Stimulated activated CD4-positive, alpha-beta T cell treated with anti-CD3 and anti-CD28 coated beads, Interleukin-2, amount 100 ng/mL, for 24 hours (primary cell): Measurements from ENCODE around the gene COPRS.
"Not testable (repeated sequence)": the region's sequence is repeated elsewhere in the genome, so short reads cannot be mapped to it uniquely, and the experiment has no call there.

Experiments used
- DNase-seq, 2 donors: peaks; one replicate each; pipeline ENCODE4 v3.0.0-alpha.2; 2020

COPRS gene

DNA sequence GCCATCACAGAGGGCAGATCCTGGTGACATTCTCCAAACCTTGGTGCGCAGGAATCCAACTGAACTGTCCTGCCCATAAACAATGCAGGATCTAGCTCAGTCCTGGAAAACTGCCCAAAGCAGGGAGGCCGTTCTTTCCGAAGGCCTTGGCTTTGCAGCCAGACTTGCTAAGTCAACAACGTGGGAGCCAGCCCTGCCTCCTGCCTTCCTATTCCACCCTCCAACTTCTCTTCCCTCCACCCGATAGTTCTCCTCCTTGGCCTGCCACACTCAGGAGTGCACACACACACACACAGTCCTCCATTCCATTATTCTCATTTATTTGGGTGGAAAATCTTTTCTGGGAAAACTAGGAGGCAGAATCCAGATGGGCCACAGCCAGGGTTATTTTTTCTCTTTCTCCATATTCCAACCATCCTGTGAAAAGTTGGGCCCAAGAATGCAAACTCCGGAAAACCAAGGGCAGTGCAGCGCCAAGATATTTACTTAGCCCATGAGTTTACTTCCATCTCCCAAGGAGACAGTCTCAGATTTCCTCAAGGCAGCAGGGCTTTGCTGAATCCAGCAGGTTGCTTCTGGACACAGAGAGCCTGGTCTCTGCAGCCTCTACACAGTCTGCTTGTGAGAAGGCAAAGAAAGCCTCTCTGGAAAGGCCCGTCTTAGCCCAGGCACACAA lies 15.8 kb downstream of the COPRS start:
- DNase-seq: no peak

DNA sequence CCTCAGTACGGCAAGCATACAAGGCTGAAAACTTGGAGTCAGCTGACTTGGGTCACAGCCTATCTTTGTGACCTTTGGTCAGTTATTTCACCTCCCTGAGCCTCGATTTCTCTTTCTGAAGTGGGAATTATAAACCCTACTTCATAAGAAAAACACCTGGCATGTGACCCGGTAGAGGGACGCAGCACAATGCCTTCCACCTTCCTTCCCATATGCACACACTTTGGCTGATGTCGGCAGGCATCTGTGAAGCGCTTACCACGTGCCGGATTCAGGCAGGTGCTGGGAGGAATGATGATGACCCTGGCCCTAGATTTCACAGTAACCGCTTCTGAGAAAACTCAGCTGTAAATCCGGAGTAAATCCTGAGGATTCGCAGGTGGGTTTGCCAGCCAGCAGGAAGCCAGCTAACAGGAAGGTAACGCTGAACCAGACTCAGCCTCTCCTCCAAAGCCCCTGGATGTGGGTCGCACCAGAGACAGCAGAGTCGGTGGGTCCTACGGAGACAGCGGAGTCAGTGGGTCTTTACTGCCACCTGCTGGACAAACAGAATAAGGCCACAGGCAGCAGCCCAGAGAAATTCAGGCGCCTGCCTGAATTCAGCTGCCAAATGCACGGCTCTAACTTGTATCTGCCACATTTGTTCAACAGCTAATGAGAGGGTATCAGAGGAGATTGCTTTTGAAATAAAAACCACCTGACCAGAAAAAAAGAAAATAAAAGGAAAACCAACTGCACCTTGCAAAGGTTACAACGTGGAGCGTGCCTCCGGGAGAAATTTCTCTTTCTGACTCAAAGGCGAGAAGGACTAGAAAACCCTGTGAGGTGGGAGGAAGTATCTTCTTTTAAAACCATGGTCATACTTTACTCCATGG lies 16.6 kb downstream of the COPRS start:
- DNase-seq: peak; percentile 66 to 69

DNA sequence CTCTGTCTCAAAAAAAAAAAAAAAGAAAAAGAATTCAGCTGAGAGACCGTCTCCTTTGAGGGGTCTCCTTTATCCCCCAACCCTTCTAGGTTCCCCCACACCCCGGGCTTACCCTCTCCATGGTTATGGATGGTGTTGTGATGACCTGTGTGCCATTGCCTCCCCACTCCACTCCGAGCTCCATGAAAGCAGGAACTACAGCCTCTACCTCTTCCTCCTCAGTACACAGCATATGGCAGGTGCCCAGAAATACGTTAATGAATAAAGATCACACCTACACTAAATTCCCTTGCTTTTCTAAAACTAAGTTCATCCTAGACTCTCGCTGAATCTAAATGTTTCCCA lies 17.2 kb downstream of the COPRS start:
- DNase-seq: no peak

DNA sequence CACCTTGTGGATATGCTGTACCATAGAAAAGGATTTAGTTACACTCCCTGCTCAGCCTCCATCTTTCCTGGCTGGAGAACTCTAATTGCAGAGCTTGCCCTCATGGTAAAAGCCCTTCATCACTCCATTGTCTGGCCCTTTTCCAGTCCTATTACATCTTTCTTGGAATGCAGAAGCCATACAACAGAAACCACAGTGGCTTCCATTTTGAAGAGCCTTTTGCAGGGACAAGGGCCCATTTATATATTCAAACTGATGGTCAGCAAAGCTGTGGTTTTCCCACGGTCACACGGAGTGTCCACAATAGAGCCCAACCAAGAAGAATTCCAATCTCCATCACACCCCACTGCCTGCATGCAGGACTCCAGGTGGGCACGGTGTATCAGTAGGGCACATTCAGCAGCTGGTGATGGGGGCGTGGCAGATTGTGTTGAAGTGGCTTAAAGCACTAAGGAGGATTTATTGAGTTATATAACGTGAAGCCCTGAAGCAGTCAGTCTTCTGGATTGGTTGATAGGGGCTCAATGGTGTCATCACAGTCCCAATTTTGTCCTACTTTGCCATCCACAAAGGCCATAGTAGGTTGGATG lies 20.3 kb downstream of the COPRS start:
- DNase-seq: no peak

DNA sequence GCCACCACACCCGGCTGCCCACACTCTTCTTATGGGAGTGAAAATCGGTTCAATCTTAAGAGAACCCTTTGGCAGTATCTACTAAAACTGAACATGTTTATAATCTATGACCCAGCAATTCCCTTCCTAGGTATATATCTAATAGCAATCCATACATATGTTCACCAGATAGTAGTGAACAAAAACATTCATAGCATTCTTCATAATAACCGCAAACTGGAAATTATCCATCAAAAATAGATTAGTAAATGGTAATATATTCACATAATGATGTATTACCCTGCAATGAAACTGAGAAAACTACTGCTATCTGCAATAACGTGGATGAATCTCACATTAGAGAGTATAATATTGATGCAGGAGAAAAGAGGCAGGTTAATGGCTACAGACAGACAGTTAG lies 23.1 kb downstream of the COPRS start:
- no peak for DNase-seq

DNA sequence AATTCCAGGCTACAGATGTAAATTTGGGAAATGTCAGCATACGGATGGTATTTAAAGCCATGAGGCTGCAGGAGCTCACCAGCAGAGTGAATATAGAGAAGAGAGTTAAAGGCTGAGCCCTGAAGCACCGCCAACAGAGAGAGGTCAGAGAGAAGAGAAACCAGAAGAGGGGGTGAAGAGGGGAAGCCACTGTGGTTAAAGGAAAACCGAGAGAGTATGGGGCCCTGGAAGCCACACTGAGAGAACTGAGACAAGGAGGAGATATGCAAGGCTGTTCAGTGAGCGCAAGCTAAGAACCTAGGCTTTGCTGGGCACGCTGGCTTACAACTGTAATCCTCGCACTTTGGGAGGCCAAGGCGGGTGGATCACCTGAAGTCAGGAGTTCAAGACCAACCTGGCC lies 24.6 kb downstream of the COPRS start:
- no peak for DNase-seq

DNA sequence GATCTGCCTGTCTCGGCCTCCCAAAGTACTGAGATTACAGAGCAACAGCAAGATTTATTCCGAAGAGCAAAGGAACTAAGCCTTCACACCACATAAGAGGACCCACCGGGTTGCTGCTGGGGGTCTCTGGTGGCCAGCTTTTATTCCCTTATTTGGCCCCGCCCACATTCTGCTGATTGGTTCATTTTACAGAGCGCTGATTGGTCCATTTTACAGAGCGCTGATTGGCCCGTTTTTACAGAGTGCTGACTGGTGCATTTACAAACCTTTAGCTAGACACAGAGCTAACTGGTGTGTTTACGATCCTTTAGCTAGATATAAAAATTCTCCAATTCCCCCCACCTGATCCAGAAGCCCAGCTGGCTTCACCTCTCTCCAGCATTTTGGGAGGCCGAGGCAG lies 26.3 kb downstream of the COPRS start:
- no peak for DNase-seq

DNA sequence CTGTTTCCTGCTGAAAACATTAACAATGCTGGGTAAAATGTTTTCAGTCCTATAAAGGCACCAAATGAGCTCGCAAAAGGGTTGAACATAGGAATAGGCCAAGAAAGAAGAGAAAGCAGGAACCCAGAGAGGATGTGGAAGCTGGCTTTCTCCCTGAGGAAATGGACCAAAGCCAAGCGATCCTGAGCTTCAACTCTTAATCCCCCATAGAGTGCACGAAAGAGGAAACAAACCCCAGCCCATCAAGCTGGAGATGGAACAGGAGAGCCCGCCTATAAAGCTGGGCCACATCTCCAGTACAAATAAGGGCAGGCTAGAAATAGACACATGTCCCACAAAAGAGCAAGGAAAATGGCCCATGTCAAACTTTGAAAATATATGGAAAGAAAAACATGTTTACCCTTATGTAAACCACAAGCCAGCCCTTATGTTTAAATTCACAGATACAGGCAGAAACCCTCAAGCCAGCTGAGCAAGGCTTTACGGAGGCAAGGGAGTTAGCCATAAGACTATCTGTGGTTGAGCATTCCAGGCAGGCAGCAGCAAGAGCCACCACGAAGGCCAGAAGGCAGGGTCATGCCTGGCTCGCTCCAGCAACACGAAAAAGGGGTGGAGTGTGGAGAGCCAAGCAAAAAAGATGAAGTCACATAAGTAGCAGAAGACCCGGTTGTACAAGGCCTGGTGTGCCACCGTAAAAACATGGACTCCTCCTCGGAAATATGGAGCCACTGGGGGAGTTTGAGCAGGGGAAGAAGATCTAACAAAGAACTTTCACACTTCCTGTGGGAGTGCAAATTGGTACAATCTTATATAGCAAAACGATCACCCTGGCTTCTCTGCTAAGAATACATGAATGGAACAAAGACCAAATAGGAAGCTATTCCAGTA lies 27.8 kb downstream of the COPRS start:
- DNase-seq: no peak

DNA sequence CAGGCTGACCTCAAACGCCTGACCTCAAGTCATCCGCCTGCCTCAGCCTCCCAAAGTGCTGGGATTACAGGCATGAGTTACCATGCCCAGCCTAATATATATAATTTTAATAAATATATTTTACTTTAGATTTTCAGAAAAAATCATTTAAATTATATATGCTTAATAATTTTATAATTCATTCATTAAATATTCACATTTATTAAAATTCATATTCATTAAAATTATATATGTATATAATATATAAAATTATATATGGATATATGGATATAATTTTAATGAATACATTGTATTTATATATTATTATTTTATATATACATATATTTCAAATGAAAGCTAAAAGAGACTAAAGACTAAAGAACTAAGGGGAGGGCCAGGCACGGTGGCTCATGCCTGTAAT lies 29.4 kb downstream of the COPRS start:
- no peak for DNase-seq

DNA sequence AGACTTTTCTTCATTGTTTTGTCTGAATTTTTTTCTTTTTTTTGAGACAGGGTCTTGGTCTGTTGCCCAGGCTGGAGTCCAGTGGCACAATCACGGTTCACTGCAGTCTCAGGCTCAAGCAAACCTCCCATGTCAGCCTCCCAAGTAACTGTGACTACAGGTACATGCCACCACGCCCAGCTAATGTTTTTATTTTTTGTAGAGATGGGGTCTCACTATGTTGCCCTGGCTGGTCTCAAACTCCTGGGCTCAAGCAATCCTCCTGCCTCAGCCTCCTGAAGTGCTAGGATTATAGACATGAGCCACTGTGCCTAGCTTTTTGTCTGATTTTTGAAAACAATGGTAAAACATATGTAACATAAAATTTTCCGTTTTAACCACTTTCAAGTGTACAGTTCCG lies 30.1 kb downstream of the COPRS start:
- DNase-seq: not testable (repeated sequence)

DNA sequence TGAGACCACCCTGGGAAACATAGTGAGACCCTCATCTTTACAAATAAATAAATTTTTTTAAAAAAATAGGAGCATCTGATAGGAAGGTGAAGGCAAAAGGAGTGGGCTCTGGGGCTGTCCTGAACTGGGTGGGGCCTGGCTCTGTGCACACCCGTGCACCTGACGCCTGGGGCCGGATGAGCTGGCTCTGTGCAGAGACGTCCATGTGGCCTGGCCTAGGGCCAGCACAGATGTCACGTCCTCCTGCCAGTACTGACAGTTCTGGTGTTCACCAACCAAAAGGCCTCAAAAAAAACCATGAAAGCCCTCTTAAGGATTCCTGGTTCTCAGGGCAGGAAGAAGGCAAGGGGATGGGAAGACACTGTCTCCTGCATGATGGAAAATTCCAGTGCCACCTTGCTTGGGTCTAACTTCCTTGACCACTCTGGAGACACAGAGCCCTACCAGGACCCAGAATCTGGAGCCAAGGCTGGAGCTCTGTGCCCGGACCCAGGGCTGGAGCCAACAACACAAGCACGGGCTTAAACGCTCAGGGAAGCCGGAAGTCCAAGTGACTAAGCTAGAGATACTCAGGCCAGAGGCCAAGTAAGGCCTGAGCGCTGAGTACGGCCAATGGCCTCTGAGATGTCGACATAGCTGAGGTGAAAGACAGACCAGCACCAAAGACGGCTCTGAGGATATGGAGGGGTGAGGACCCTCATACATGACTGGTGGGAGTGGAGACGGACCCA lies 32.9 kb downstream of the COPRS start:
- DNase-seq: no peak

DNA sequence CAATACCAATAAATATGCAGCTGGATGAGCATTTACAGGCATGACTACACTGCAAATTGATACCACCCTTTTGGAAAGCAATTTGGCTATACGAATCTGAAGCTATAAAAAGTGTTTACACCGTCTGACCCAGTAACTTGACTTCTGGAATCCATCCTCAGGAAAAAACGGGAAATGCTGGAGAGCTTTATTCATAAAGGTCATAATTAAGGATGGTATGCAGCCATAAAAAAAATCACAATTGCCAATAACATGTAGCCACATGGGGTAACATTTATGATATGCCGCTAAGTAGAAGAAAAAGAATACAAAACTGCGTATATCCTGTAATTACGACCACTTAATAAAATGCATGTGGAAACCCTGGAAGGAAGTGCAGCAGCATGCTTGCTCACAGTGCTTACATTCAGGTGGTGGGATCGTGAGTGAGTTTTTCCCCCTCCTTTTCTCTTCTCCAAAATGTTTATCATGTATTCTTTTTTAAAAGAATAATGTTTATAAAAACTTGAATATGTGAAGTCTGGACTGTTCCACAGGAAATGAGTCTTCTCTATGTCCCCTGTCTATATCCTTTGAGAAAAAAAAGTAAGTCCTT lies 34.2 kb downstream of the COPRS start:
- no peak for DNase-seq

DNA sequence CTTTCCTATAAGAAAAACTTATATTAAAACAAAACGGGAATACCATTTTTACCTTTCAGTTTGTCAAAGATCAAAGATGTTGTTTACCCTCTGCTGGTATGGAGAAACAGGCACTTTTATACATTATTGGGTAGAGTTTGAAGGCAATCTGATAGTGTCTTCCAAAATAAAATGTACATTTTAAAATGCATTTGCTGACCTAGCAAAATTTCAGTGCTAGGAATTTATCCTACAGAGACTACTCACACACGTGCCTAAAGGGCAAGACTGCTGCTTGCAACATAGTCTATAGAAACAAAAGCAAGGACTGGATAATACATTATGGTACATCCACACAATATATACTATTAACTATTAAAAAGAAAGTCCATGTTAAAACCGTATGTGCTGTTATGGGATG lies 36.0 kb downstream of the COPRS start:
- no peak for DNase-seq

DNA sequence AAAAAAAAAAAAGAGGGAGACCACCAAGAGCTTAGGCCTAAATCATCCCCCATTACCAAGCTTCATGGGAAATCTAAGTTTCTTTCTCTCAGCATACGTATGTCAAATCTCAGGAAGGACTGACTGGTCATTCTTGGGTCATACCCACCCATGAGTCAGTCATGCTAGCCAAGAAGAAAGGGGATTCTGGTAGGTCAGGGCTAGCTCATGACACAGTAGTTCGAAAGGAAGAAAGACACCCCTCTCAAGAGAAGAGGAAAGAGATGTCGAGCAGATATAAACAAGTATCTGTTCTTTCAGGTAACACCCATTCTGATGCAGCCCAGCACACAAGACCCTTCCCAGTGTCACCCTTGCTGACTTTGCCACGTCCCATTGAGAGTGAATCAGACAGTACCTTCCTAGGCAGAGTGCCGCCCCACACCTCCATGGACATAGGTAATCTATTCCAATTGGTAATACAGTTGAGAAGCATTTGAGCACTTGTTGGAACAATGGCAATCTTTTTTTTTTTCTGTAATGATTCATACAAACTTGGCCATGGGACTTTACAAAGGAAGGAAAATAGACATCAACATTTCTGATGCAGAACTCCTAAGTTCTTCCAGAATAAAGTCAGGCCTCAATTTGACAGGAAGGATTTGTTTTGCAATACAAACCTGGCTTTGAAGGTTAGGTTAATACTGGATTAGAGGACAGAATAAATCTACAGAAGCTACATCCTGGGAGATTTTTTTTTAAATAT lies 38.2 kb downstream of the COPRS start:
- no peak for DNase-seq

DNA sequence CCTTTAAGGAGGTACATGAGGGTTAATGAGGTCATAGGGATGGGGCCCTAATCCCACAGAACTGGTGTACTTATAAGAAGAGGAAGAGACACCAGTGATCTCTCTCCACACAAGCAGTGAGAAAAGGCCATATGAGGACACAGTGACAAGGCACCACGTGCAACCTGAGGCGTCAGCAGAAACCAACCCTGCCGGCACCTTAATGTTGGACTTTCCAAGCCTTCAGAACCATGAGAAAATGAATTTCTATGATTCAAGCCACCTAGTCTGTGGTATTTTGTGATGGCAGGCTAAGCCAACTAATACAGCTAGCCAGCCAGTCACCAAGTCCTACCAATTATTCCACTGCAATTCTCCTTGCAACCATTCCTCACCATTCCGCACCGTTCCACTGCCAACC lies 39.5 kb downstream of the COPRS start:
- DNase-seq: no peak

DNA sequence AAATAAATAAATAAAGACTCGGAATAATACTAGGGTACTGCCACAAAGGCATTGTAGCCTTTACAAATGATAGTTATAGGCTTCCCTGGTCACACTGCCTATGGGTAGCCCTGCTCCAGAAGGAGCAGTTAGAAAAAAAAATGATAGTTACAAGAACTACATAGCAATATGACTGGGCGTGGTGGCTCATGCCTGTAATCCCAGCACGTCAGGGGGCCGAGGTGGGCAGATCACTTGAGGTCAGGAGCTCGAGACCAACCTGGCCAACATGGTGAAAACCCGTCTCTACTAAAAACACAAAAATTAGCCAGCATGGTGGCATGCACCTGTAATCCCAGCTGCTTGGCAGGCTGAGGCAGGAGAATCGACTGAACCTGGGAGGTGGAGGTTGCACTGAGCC lies 40.2 kb downstream of the COPRS start:
- DNase-seq: not testable (repeated sequence)

DNA sequence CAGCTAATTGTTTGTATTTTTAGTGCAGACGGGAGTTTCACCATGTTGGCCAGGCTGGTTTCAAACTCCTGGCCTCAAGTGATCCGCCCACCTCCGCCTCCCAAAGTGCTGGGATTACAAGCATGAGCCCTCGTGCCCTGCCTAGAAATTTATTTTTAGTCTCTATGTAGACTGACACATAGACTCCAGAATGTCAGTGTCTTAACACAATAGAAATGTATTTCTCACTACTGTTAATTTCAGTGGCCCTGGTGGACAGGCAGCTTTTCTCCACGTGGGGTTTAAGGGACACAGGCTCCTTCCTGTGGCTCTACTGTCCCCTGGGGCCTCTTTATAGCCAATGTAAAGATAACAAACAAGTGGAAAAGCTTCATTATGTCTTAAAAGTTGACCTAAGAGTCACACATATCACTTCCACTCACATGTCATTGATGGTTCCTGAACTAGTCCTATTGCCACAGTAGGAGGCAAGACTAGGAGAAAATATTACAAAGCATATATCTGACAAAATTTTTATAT lies 43.8 kb downstream of the COPRS start:
- no peak for DNase-seq

DNA sequence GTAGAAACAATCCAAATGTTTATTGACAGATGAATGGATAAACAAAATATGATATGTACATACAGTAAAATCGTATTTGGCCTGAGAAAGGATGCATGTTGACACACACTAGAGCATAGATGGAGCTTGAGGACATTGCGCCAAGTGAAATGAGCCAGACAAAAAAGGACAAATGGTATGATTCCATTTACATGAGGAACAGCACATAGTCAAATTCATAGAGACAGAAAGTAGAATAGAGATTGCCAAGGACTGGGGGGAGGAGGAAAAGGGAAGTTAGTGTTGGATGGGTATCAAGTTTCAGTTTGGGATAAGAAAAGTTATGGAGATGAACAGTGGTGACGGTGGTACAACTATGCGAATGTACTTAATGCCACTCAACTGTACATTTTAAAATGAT lies 47.9 kb downstream of the COPRS start:
- DNase-seq: no peak

DNA sequence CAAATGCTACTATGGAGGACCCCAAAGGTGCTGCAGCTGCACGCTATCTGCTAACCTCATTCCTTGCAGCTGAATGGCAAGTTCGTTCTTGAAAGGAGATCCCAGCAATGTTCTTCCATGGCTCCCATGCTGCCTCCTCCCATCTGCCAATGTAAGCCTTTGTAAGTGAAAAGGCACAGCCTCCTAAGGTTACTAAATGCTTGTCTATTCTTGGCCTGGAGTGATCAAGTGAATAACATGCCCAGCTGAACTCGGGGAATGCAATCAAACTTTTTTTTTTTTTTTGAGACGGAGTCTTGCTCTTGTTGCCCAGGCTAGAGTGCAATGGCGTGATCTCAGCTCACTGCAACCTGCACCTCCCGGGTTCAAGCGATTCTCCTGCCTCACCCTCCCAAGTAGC lies 49.2 kb downstream of the COPRS start:
- not testable (repeated sequence) for DNase-seq

DNA sequence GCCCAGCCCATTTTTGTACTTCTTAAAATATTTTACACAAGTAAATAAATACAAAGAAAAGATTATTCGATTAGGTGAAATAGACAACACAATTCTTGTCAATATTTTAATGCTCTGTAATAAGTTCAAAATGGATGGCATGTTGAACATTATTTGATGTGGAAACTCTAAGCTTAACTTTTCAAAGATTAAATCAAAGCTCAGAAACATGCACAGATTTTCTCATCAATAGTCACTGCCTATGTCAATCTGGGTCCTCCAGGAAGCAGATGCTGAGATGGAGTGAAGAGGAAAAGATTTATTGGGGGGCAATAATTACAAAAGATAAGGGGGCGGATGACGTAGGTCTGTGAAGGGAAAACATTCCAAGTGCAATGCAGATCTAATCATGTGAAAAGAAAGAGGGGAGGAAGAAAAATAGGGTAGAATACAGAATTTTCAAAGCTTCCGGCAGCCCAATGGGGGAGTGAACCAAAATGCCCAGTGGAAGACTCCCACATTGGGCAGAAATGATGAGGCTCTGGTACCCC lies 50.5 kb downstream of the COPRS start:
- DNase-seq: no peak

DNA sequence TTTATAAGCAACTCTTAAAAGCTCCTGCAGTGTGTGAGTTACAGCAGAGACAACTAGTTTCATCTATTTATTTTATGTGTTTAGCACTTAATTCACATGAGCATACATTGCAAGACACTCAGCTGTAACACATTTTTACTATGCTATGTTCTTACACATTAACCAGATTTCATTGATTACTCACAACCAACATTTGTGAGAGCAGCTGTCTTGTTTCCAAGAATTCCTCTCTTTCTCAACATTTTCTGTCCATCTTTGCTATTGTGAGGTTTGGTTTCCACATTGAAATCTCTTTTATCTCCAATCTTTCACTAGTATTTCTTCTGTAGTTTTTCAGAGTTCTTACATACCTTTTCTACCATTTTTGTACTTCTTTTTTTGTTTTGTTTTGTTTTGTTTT lies 51.2 kb downstream of the COPRS start:
- DNase-seq: no peak
